GM19438 (cell line): ENCODE results near the gene ARID4A.
"Not testable (repeated sequence)": the region's sequence is repeated elsewhere in the genome, so short reads cannot be mapped to it uniquely, and the experiment has no call there.

ENCODE experiments used
- ATAC-seq: cut with Tn5 transposase; IDR thresholded peaks from one replicate; pipeline ENCODE4 v1.9.1; 2021; ENCODE audit warnings: low read depth; ENCODE audit not compliant: unreplicated experiment

ARID4A gene

DNA sequence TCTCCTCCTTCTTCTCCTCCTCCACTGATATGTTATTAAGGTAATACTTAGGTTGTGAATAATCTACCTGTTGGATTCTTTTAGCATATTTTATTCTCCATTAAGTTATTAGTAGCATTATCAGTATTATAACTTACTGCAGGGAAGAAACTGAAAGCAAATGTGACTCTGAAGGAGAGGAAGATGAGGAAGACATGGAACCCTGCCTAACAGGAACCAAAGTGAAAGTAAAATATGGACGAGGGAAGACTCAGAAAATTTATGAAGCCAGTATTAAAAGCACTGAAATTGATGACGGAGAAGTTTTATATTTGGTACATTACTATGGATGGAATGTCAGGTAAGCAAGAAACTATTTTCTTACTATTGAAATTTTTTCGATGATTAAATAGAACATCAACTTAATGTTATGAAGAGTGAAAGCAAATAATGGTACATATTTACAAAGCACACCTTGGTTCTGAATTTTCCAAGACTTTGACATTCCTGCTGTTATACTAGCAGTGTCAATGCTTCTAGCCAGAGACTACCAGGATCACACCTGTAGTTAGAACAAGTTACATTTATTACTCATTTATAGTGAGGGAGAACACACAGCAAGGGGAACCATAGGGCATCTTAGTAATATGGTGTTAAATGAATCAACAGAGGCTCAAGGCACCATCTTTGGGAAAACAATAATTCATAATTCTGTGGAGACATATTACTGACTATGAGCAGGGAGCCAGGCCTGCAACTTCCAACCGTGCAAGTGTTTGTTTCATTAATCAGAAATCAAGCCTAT is 55.4 kb downstream of the ARID4A start:
- ATAC-seq, result no peak

DNA sequence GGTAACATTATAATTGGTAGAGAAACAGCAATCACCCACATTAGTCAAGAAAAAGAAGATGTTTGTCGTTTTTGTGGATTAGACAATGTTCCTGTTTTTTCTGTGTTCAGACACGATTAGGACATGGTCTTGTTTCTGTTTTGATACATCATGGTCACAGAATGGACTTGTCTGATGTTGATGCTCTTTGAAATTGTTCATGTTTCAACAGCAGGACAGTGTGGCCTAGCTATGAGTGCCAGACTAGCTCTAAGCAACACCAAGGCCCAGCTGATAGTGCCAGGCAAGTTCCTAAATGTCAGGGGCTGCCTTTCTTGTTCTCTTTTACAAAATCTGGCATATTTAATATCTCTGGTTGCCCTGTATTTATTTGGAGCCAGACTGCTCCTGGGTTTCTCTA is 56.5 kb downstream of the ARID4A start:
- ATAC-seq, result no peak

DNA sequence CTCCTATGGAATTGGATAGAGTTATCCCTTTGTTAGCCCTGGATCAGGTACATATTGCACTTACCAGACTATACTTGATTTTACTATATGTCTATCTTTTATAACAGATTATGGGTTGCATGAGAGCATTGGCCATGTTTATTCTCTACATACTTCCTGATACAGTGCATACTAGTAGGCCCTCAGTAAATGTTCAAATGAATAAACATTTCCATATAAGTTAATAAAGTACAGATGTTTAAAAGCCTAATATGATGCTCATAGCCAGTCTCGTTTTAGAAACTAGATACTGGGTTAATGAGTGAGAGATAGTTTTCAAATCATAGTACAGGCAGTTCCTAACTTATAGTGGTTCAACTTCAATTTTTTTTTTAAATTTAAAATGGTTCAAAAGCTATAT is 57.9 kb downstream of the ARID4A start:
- ATAC-seq, result no peak

DNA sequence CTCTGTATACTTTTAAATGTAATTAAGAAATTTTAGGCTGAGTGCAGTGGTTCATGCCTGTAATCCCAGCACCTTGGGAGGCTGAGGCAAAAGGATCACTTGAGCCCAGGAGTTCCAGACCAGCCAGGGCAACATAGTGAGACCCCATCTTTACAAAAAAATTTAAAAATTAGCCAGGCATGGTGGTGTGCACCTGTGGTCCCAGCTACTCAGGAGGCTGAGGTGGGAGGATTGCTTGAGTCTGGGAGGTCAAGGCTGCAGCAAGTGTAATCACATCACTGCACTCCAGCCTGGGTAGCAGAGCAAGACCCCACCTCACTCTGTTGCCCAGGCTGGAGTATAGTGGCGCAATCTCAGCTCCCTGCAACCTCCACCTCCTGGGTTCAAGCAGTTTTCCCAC is 63.9 kb downstream of the ARID4A start:
- not testable (repeated sequence) for ATAC-seq

DNA sequence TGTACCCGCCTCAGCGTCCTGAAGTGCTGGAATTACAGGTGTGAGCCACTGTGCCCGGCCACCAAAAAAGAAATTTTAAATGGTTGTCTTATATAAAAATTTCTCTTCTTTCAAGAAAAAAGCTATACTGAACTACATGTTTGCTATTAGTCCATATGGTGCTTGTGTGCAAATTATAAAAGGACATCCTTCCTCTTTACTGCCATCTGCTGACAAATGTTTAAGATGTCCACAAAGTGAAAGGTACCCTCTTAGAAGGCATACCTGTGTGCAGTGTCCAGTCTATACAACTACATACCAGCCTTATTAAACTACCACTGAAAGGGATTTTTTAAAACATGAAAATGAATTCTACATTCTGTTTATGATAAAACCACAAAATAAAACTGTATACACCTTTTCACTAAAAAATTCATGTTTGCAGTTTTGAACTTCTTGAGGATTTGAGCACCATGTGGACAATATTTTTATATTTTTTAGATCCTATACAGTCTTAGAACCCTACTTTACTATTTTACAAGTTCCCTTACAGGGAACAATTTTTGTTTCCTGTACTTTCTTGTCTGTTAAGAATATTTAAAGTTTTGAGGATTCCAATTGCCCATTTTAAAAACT is 64.5 kb downstream of the ARID4A start:
- ATAC-seq, result no peak

DNA sequence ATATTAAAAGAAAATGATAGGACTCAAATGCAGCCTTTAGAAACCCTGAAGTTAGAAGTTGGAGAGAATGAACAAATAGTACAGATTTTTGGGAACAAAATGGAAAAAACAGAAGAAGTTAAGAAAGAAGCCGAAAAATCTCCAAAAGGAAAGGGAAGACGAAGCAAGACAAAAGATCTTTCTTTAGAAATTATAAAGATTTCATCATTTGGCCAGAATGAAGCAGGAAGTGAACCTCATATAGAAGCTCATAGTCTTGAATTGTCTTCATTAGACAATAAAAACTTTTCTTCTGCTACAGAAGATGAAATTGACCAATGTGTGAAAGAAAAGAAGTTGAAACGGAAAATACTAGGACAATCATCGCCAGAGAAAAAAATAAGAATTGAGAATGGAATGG is 66.0 kb downstream of the ARID4A start:
- no peak for ATAC-seq

DNA sequence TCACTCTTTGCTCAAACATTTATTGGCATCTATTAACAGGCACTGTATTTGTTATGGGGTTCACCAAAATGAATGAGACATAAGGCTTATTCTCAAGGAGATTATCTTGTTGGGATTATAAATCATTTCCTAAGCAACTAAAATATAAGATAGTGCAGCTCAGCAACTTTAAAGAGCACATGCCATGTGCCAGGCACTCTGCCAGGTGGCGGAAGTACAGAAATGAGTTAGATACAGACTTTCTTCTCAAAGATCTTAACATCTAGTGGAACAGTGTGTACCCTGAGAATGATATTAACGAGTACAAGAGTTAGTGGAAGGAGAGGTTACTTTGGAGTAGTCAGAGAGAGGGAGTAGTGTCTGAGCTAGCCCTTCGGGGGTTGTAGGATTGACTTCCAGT is 68.9 kb downstream of the ARID4A start:
- no peak for ATAC-seq

DNA sequence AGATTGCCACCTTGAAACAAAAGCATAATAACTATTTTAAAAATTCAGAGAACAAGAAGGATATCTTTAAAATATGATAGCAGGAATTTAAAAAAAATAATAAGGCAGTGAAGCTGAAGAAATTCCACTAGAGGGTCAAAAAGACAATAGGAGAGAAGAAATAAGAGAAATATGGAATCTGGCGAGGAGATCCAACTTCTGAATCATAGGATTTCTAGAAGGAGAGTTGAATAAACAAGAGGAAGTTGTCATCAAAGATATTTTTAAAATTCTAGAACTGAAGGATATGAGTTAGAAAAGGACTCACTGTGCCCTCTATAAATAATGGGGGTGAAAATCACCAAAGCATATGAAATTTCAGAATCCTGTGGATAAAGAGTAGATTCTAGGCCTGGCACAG is 70.6 kb downstream of the ARID4A start:
- ATAC-seq, result no peak

DNA sequence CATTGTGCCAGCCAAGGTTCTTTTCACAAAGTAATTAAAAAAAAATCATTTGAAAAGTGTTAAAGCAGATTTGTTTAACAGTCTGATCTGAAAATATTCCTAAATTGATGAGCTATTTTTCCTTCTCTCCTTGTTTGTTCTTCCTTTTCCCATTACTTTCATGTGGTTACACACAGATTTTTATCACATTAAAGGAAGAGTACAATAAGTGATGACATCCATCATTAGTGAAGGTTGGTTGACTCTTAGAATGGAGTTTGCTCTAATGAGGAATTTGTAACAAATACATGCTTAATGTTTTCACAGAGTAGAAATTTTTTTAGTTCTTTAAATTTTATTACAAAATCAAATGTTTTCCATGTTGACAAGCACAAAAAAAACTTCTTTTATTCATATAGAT is 78.4 kb downstream of the ARID4A start:
- ATAC-seq, result no peak

DNA sequence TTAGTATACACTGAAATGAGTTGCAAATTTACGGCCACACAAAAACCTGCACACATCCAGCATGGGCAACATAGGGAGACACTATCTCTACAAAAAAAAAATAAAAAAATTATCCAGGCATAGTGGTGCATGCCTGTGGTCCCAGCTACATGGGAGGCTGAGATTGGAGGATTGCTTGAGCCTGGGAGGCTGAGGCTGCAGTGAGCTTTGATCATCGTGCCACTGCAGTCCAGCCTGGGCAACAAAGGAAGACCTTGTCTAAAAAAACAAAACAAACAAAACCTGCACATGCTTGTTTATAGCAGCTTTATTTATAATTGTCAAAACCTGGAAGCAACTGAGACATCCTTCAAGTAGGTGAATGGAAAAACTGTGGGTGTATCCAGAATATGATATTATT is 92.5 kb downstream of the ARID4A start:
- ATAC-seq, result no peak

DNA sequence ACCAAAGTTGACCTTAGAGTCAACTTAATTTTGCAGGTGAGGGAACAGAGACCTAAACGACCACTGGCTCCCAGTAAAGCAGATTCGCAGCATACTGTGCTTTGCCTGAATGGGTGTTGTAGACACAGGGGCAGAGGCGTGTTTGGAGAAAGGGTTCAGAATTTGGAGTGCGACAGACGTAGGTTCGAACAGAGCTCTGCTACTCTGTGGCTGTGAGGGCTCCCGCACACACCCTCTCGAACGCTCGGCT is 97.1 kb downstream of the ARID4A start:
- no peak for ATAC-seq

DNA sequence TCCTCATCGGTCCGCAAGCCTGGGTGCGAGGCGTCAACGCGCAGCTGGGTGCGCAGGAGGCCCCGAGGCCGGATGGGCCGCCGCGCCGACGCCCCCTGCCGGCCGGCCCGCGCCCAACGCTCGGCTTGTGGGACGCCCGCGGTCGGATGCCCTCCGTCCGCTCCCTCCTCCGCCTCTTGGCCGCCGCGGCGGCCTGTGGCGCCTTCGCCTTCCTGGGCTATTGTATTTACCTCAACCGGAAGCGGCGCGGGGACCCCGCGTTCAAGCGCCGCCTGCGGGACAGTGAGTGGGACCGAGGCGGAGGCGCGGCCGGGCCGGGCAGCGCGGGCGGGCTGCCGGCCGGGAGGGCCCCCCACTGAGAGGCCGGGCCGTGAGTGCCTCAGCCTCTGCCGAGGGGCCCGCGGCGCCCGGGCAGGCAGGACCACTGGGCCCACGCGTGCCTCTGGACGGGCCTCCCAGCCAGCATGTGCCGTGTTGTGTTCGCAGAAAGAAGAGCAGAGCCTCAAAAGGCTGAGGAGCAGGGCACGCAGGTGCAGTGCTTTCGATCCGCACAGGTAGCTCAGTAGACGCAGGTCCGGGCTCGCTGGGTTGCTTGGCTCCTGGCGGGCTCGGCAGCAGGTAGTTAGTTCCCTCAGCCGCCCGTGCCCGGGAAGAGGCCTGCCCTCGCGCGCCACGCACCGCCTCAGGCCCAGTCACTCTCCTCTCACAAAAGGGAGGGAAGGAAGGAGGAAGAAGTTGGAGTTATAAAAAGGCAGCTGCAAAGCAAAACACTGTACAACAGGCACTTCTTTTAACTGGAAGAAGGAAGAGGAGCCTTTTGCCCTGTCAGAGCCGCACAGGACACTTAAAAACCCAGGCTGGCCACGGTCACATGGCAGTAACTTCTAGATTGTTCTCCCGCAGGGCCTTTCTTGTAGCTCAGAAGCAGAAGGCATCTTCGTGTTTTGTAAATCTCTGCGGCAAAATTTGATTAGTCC is 97.7 kb downstream of the ARID4A start, which contains the start of gene TOMM20L:
Gene TOMM20L (plus strand): TSS at position 119 of the 977 bp plus-strand sequence. CDS start 28 bp downstream, at position 147.
- peak; percentile 88 for ATAC-seq

DNA sequence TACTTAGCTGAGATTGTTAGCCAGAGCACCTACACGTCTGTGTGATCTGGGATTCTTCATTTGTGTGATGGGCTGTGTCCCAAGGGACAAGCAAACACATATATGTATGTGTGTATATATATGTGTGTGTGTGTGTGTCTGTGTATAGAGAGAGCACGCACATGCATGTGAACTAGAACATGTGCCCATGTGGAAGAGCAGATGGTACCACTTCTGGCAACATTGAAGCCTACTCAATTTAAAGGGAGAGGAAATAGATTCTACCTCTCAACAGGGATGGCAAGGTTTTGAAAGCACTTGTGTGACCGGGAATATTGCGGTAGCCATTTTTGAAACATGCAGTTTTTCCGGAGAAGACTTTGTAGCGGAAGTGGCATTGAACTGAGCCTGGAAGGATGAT is 98.8 kb downstream of the ARID4A start:
- no peak for ATAC-seq

DNA sequence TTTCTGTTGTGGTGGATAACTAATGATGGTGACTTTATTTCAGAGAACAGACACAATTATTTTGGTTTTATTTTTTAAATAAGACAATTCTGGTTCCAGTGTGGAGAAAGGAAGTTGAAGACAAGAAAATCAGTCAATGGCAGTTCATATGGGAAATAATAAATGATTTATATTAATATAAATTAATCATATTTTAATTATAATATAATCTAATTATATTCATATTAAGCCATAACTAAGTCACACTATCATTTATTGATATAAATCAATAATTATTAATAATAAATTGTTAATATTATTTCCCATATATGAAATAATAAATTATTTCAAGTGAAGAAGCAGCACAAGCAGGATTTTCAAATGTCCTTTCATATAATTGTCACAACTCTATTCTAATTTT is 100.1 kb downstream of the ARID4A start:
- no peak for ATAC-seq

DNA sequence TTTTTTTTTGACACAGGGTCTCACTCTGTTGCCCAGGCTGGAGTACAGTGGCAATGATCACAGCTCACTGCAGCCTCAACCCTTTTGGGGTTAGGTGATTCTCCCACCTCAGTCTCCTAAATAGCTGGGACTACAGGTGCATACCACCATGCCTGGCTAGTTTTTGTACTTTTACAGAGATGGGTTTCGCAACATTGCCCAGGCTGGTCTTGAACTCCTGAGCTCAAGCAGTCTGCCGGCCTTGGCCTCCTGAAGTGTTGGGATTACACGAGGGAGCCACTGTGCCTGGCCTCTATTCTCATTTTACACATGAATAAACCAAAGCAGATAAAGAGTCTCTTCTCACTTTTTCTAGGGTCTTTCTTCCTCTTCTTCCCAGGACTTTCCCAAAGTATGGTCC is 100.5 kb downstream of the ARID4A start:
- ATAC-seq, result no peak

DNA sequence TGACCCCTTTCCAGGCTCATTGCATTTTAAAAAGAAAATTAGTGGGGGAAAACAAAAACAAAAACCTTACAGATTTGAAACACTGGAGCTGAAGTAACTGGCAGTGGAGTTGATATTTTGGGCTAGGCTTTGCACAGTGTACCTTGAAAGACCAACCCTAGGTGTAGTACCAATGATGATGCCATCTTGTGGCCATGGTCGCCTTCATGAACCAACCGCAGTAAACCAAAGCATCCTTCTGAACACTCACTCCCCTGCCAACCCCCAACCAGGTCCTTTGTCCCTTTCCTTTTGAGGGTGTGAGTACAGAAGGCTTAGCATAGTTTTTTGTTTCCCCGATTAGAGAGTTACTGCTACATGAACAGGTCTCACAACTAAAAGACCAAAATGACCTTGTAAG is 103.2 kb downstream of the ARID4A start:
- ATAC-seq, result no peak

DNA sequence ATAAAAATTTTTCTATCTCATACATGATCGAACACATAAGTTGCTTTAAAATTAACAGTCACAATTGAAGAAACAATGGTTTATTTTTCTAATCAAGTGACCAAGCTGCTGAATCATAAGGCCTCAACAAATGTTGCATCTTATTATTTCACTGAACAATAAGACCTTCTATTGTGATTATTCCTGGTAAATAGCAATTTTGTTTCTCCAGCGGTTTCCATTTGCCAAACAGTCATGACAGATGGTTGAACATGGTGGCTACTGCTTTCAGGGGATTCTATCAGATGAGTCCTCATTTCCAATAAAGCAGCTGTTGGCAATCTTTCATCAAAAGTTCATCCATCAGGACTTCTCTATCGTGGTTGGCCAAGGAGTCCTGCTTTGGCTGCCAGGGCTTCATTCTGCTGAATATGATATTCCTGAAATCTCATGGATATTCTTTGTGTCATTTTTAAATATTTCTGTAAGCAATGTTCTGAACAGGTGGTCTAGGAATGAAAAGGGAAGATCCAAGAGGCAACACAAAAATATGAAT is 110.4 kb downstream of the ARID4A start:
- ATAC-seq, result no peak

DNA sequence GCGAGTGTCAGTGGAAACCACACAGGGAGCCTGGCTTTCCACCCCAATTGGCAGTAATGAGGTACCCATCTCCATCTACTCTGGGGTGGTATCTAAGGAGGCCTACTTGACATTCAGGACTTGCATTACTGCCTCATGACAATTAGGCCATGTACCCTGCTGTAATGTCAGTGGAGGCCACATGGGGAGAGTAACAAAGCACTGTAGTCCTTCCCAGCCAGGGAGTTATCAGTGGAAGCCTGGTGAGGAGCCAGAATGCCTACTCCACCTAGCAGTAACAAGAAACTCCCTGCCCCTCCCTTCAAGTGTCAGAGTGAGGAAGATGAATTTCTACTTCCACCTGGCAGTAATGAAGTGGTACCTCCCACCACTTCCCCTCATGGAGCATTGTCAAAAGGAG is 116.5 kb downstream of the ARID4A start:
- no peak for ATAC-seq

DNA sequence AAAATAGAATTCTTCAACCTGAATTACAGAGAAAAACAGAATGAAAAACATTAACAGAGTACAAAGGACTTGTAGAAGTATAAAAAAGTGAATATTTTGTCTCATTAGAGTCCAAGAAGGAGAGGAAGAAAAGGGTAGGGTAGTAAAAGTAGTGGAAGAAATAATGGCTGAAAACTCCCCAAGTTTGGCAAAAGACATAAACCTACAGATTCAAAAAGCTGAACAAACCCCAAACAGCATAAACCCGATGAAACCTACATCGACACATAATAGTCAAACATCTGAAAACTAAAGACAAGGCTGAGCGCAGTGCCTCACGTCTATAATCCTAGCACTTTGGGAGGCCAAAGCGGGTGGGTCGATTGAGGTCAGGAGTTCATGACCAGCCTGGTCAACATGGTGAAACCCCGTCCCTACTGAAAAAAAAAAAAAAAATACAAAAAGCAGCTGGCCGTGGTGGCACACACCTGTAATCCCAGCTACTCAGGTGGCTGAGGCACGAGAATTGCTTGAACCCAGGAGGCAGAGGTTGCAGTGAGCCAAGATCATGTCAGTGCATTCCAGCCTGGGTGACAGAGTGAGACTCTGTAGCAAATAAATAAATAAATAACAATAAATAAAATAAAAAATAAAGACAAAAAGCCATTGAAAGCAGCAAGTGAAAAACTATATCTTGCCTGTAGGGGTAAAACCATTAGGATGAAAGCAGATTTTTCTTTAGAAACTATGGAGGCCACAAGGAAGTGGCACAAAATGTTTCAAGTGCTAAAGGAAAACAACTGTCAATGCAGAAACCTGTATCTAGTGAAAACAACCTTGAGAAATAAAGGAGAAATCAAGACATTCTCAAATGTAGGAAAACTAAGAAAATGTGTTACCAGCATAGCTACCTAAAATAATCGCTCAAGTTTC is 117.5 kb downstream of the ARID4A start:
- no peak for ATAC-seq

DNA sequence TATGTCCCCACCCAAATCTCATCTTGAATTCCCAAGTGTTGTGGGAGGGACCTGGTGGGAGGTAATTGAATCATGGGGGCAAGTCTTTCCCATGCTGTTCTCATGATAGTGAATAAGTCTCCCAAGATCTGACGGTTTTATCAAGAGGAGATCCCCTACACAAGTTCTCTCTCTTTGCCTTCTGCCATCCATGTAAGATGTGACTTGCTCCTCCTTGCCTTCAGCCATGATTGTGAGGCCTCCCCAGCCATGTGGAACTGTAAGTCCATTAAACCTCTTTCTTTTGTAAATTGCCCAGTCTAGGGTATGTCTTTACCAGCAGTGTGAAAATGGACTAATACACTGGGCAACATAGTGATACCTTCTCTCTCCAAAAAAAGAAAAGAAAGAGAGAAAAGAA is 118.6 kb downstream of the ARID4A start:
- not testable (repeated sequence) for ATAC-seq
